Keratinocyte (primary cell): Measurements from ENCODE around the gene ZBTB21.

Source experiments
- EZH2 ChIP-seq: IDR thresholded peaks from one replicate; pipeline ENCODE4 v1.6.1; 2012; ENCODE audit warnings: inconsistent platforms, mild to moderate bottlenecking, low read length, moderate library complexity
- TF ChIP-seq, protein P1 (sequence below), 3 experiments: IDR thresholded peaks in 1 of 3; conservative IDR thresholded peaks in 1 of 3; optimal IDR thresholded peaks in 1 of 3; 2 replicates in 2 of 3; 3 replicates in 1 of 3; pipeline versions ENCODE3 to v1.5.1; 2011; ENCODE audit warnings: low read length in 3 of 3, mild to moderate bottlenecking in 3 of 3, moderate library complexity in 2 of 3, control low read depth in 1 of 3, inconsistent platforms in 1 of 3; ENCODE audit not compliant: insufficient read depth in 2 of 3; ENCODE audit errors: extremely low read depth in 1 of 3

DNA sequence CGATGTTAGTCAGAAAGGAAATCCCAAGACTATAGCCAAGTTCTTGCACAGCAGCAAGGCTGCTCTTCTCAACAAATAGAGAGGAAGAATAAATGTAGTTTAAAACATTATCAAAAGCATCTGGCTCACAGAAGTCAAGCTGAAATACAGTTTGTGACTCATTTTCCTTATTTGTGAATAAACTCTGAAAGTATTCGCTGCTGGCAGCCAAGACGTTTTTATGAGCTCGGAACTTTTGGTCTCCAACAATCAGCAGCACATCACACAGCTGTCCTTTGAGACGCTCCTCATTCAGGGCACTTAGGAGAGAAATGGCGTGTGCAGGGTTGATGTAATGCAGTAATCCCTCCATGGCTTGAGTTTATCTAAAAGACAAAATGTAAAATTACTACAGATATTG lies 16.4 kb downstream of the ZBTB21 start:
- TF ChIP-seq, protein P1, sequence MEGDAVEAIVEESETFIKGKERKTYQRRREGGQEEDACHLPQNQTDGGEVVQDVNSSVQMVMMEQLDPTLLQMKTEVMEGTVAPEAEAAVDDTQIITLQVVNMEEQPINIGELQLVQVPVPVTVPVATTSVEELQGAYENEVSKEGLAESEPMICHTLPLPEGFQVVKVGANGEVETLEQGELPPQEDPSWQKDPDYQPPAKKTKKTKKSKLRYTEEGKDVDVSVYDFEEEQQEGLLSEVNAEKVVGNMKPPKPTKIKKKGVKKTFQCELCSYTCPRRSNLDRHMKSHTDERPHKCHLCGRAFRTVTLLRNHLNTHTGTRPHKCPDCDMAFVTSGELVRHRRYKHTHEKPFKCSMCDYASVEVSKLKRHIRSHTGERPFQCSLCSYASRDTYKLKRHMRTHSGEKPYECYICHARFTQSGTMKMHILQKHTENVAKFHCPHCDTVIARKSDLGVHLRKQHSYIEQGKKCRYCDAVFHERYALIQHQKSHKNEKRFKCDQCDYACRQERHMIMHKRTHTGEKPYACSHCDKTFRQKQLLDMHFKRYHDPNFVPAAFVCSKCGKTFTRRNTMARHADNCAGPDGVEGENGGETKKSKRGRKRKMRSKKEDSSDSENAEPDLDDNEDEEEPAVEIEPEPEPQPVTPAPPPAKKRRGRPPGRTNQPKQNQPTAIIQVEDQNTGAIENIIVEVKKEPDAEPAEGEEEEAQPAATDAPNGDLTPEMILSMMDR (optimal IDR thresholded peaks at IDR 0.05 in 1 of 3, IDR thresholded peaks at IDR 0.05 in 1 of 3, conservative IDR thresholded peaks at IDR 0.05 in 1 of 3; ENCODE audit: extremely low read depth in 1 of 3, insufficient read depth in 2 of 3, low read length in 3 of 3), result no peak
- TF ChIP-seq EZH2, result no peak
